NCI-H774 (cell line): ENCODE data around the gene LMNB1.
"Not testable (repeated sequence)": the region's sequence is repeated elsewhere in the genome, so short reads cannot be mapped to it uniquely, and the experiment has no call there.

Experiments
- DNase-seq: peaks from one replicate; lab custom pipeline; 2025; lab: John Stamatoyannopoulos, UW

Gene LMNB1

DNA sequence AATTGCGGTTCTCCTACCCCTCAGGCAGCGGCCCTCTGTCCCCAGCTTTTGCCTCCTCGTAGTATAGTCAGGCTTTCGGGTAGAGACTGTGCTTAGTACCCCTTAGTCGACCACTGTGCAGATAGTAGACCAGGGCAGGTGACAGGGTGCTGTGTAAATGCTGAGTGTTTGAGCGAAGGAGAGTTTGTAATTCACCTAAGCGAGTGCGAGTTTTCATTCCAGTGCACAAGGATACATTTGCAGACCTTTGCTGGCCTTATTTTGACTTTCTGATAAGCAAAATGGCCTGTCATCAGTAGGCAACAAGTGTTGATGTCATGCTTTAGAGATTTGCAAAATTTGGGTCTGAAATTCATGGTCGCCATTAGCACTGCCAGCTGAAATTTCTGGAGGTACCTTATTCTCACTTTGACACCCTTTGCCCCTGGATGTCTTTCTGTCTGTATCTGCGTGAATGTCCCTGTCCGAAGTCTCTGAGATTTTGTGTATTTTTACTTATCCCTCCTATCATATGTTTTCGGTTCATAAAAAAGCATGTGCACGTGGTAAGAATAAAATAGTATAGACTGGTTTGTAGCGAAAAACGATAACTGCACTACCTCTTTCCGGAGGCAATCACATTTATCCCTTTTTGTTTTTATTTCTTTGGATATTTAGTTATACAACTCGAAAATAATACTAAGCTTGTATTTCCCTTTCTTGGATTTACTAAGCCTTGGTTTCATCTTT, 1.9 kb downstream of the LMNB1 start:
- no peak for DNase-seq

DNA sequence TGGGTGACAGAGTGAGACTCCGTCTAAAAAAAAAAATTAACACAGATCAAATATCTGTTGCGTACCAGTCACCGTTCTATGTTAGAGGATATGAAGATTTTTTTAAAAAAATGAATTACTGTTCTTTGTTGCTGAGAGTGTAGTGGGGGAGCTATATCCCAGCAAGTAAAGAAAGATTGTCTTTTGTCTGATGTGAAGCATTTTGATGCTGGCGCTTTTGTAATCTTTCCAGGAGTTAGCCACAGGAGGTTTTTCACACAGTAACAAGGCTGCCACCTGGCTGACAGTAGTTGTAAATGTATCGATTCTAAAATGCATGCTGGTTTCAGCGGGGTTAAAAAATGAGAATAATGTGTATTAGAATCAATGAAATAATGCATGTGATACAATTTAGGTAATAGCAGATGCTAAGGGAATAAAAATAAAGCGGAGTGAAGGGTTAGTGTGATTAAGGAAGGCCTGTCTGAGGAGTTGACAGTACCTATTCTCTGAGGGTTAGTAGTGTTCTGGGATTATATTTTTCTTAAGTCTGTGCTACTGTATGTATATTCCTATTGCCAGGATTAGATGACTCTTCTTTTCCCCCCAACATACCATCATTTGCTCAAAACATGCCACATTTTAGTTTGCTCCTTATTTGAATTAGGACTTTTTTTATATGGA, 3.4 kb downstream of the LMNB1 start:
- no peak for DNase-seq

- DNase-seq: not testable (repeated sequence)
Measured at GRCh38 chr5:126788409-126788808, 11.5 kb downstream of the LMNB1 start.

DNA sequence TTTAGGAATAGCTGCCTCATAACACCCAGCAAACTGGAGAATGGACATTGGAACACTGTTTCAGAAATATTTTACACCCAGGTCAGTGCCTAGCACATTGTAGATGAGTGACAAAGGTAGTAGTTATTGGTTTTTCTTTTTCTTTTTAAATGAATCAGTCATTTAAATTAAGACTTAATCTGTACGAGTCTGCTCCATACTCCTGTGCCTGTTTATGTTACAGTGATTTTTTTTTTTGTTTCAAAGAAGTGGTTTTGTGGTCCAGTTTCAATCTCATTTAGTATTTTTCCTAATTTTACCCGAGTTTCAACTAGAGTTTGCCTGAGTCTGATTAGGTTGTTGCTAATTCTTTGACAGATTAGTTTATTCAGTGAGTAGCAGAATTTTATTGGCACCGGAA, 16.2 kb downstream of the LMNB1 start:
- no peak for DNase-seq

- not testable (repeated sequence) for DNase-seq
Measured at GRCh38 chr5:126793648-126794047, 16.7 kb downstream of the LMNB1 start.

DNA sequence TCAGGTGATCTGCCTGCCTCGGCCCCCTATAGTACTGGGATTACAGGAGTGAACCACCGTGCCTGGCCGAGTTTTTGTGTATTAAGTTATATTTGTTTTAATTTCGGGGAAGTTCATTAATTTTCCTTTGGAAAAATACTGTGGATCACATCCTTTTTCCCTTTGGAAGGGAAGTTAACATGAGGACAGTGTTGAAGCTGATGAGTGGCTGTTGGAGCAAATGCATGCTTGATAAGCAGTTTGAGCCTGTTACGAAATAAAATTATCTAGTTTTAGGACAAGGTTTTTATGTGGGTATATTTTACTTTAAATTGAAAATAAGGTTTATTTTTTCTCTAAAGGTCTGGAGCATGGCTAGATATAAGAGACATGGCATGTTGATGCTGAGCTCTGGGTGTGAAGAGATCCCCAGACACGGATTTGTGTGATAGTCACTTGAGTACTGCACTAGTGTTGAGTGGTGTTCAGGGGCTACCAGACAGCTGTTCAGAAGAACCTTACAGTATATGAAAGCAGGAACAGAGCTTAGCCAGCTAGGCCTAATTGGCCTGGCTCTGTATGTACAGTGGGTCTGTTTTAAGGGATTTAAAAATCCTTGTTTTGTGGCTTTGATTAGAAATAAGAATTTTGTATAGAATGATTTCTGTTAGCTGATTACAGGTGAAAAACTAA, 17.4 kb downstream of the LMNB1 start:
- no peak for DNase-seq

- DNase-seq: no peak
Measured at GRCh38 chr5:126799780-126800179, 22.8 kb downstream of the LMNB1 start.

- no peak for DNase-seq
Measured at GRCh38 chr5:126801174-126801991, 24.4 kb downstream of the LMNB1 start.

DNA sequence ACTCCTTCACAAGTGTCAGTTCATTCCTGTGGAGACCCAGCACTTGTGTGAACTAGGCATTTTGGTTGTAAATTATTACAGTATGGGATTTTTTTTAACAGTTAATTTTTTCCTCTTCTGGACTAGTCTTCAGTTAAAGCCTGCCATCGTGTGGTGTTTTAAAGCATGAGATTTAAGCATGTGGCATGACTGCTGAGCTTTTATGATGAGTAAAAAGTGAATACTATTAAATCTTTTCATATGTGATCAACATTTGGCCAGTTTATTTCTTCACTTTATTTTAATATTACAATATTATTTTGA, 25.0 kb downstream of the LMNB1 start:
- DNase-seq: no peak

DNA sequence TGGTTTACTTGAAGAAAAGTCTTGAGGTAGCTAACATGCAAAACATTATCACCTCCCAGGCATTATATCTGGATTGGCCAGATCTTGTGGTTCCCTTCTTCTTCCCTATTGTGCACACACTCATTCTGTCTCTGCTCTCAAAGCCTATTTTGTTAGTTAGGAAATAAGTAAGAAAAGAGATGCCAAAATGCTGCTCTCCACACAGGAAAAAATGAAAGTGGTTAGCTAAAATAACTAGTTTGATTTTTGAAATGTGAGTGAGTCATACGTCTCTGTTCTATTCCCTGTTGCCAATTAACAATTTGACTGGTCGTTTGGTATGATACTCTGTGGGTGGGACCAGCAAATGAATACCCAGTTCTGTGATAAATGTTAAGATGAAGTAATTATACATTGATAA, 28.1 kb downstream of the LMNB1 start:
- no peak for DNase-seq

- DNase-seq: no peak
Measured at GRCh38 chr5:126808521-126808988, 31.6 kb downstream of the LMNB1 start.

GRCh38 chr5:126809916-126810315, 33.0 kb downstream of the LMNB1 start:
- DNase-seq: no peak

DNA sequence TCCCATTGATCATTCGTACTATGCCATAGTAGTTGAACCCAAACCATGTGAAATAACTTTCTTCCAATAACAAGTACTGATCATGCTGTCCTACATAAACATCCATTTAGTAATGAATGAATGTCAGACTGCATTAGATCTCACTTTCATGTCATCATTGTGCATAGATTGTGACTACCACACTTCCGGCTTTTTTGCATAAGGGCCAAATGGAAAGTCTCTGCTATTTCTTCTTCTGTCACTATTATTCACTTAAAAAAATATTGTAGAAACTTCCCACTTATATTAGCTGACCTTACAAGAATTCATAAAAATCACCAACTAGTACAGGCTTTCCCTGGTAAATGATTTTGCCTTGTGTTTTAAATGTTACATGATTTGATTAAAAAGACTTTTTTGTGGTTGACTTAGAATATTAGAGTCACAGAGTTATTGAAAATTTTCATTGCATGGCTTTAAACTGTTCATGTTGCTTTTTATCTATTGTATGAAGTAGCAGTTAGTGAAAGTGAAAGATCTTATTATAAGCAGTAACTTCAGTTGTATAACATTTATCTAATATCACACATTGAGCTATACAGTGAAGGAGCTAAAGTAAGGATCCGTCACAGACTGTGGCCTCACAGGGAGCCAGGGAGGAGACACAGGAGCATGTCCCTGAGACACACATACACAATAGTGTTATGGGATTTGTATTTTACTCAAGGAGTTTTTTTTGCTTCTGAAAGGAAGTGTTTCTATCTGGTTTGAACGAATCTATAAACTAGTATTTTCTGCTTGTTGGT, 33.9 kb downstream of the LMNB1 start:
- DNase-seq: no peak

DNA sequence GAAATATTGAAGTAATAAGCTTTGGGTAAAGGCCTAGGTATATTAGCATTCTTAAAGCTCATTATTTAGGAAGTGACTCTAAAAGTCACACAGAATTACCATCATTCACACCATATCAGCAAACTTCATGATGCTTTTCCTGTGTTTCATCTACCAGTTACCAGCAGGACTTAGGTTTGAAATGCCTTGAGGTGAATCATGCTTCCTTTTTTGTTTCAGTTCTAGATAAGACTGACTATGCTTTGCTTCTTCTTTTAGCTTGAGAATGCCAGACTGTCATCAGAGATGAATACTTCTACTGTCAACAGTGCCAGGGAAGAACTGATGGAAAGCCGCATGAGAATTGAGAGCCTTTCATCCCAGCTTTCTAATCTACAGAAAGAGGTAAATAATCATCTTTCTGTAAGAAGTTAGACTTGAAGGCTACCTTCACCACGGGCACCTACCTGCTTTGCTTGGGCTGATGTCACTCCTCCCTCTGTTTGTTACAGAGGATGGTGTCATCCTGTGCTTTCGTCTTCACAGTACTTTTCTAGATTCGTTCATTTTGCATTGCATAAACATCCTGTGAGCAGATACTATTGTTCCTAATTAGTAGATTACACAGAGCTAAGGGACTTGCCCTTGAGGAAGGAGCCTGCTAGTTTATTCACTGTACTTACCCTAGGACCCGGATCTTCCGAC, 34.7 kb downstream of the LMNB1 start:
- no peak for DNase-seq

DNA sequence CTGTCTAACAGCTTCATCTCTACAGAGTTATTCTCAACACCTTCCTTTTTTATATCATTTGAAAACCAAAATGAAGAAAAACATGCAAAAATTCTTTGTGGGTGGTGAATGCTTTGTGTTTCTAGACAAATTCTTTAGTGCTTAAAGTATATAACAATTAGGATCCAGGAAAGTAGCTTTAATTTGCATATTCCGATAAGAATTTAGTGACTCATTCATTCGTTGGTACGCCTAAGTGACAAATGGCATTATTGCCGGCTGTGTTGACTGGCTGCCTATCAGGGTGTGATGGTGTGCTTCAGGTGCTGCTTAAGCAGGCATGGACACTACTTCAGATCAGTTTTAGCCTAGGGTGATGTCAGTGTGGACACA, 35.2 kb downstream of the LMNB1 start:
- no peak for DNase-seq

- not testable (repeated sequence) for DNase-seq
Measured at GRCh38 chr5:126813799-126814198, 36.9 kb downstream of the LMNB1 start.

GRCh38 chr5:126814721-126815404, 37.9 kb downstream of the LMNB1 start:
- no peak for DNase-seq

DNA sequence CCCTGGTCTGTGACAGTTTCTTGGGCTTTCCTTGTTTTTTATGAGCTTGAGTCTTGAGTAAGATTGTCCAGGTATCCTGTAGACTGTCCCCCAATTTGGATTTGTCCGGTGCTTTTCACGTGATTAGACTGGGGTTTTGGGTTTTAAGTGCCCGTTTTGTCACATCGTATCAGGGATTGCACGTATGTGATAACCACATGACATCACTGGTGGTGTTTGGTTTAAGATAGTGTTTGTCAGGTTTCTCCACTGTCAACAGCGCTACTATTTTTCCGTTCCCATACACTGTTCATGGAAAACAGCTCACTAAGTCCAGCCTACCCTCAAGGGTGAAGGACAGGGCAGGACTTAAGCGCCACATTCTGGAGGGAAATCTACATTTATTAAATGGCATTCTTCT, 39.7 kb downstream of the LMNB1 start:
- no peak for DNase-seq

- no peak for DNase-seq
Measured at GRCh38 chr5:126818736-126819135, 41.8 kb downstream of the LMNB1 start.

DNA sequence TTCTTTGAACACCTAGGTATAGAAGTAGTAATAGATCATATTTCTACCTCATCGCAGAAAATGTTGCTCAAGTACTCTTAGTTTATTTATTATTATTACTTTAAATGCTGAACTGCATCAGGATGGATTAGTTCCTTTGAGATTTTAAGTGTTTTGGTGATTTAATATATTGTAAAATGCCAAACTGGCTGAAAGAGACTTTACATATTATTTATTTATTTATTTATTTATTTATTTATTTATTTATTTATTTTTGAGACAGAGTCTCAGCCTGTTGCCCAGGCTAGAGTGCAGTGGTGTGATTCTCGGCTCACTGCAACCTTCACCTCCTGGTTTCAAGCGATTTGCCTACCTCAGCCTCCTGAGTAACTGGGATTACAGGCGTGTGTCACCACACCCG, 42.3 kb downstream of the LMNB1 start:
- no peak for DNase-seq
